A549 (cell line): Measurements from ENCODE around the gene SPAG9. TPM values are rescaled to one million over a fixed set of nuclear protein-coding genes. Genes with fewer than 3 reads are reported as not detected.

Source experiments
- ATAC-seq, 2 experiments: fragments of 200-7000 bp in 1 of 2; fragments of >200 bp in 1 of 2; cut with Nextera tagmentation in 1 of 2; cut with Tn5 transposase in 1 of 2; 3 replicates each; pipeline versions ENCODE4 v1.8.0 to v1.9.1; 2018 to 2020; ENCODE audit warnings: mild to moderate bottlenecking in 1 of 2, moderate library complexity in 1 of 2
- CTCF ChIA-PET: fragments of 300-600 bp; sonication (Branson Sonifier 250); formaldehyde crosslinking; extraction: SDS; loops from one replicate; lab custom pipeline; 2021; ENCODE audit warnings: antibody characterized with exemption, inconsistent platforms; lab: Yijun Ruan, JAX
- POLR2A ChIA-PET: fragments of 350-600 bp; formaldehyde crosslinking; extraction: SDS; loops from one replicate; lab custom pipeline; 2021; ENCODE audit warnings: antibody characterized with exemption, inconsistent platforms; lab: Yijun Ruan, JAX
- DNase-seq, 2 experiments: peaks; one replicate each; pipeline versions ENCODE4 v3.0.0 to v3.0.0-alpha.2; 2011 to 2016; ENCODE audit warnings: low read depth in 1 of 2, low spot score in 1 of 2
- FAIRE-seq: peaks from 2 replicates; lab custom pipeline; 2011; peaks lifted over from hg19 to GRCh38; lab: Jason Lieb, UNC
- H3K27ac ChIP-seq, 2 experiments: fragments of >200 bp; sonication (Bioruptor Twin); formaldehyde crosslinking; 3 replicates each; pipeline ENCODE4 v1.5.1; 2016 to 2017
- H3K4me1 ChIP-seq: fragments of >200 bp; sonication (Bioruptor Twin); formaldehyde crosslinking; 3 replicates; pipeline ENCODE4 v1.6.1; 2016
- H3K4me2 ChIP-seq: fragments of >200 bp; sonication (Bioruptor Twin); formaldehyde crosslinking; 3 replicates; pipeline ENCODE4 v1.6.1; 2016
- H3K4me3 ChIP-seq: fragments of >200 bp; sonication (Bioruptor Twin); formaldehyde crosslinking; 3 replicates; pipeline ENCODE4 v1.5.1; 2016
- H3K9me3 ChIP-seq: fragments of >200 bp; sonication (Bioruptor Twin); formaldehyde crosslinking; 3 replicates; pipeline ENCODE4 v1.6.1; 2016
- CBX2 ChIP-seq: fragments of 200-600 bp; sonication (generic); IDR thresholded peaks from 2 replicates; pipeline ENCODE4 v1.6.1; 2016; ENCODE audit warnings: low read depth, mild to moderate bottlenecking, borderline replicate concordance
- E2F6 ChIP-seq: IDR thresholded peaks from 2 replicates; pipeline ENCODE4 v1.6.1; 2012; ENCODE audit warnings: low read depth, borderline replicate concordance
- EHF ChIP-seq: fragments of 250-450 bp; sonication (Bioruptor Pico); IDR thresholded peaks from 2 replicates; pipeline ENCODE4 v1.5.0; 2020; ENCODE audit warnings: mild to moderate bottlenecking
- ELK1 ChIP-seq: fragments of 150-350 bp; IDR thresholded peaks from 2 replicates; pipeline ENCODE4 v1.6.1; 2014; ENCODE audit warnings: low read depth, mild to moderate bottlenecking, low read length
- ESRRA ChIP-seq: fragments of 150-350 bp; IDR thresholded peaks from 2 replicates; pipeline ENCODE4 v1.6.1; 2014; ENCODE audit warnings: mild to moderate bottlenecking, low read length, borderline replicate concordance
- FOSB ChIP-seq: fragments of 250-450 bp; sonication (Bioruptor Pico); IDR thresholded peaks from 2 replicates; pipeline ENCODE4 v1.5.0; 2020; ENCODE audit warnings: mild to moderate bottlenecking, moderate library complexity
- FOSL2 ChIP-seq, 2 experiments: fragments of 450-650 bp in 1 of 2; fragments of >200 bp in 1 of 2; sonication (Bioruptor Twin) in 1 of 2; formaldehyde crosslinking; IDR thresholded peaks; 2 replicates each; pipeline versions ENCODE4 v1.5.0 to v1.6.1; 2016 to 2020; ENCODE audit warnings: mild to moderate bottlenecking in 1 of 2, moderate library complexity in 1 of 2
- FOXS1 ChIP-seq: fragments of 250-450 bp; sonication (Bioruptor Pico); IDR thresholded peaks from 2 replicates; pipeline ENCODE4 v1.5.0; 2020; ENCODE audit warnings: mild to moderate bottlenecking, moderate library complexity
- HES2 ChIP-seq: fragments of >200 bp; sonication (Bioruptor Twin); formaldehyde crosslinking; IDR thresholded peaks from 2 replicates; pipeline ENCODE4 v1.6.1; 2016
- JUNB ChIP-seq: fragments of >200 bp; sonication (Bioruptor Twin); formaldehyde crosslinking; IDR thresholded peaks from 2 replicates; pipeline ENCODE4 v1.6.1; 2016
- KDM5A ChIP-seq: fragments of 200-600 bp; sonication (generic); IDR thresholded peaks from 2 replicates; pipeline ENCODE4 v1.6.1; 2016; ENCODE audit warnings: antibody characterized with exemption, mild to moderate bottlenecking
- MAFK ChIP-seq: fragments of 450-650 bp; IDR thresholded peaks from 2 replicates; pipeline ENCODE4 v1.6.1; 2014; ENCODE audit not compliant: partially characterized antibody
- NPAS2 ChIP-seq: fragments of 250-450 bp; sonication (Bioruptor Pico); IDR thresholded peaks from 2 replicates; pipeline ENCODE4 v1.8.0; 2022; ENCODE audit warnings: mild to moderate bottlenecking, moderate library complexity, borderline replicate concordance
- SREBF2 ChIP-seq: fragments of 450-650 bp; IDR thresholded peaks from 2 replicates; pipeline ENCODE4 v1.6.1; 2014; ENCODE audit warnings: mild to moderate bottlenecking, moderate library complexity
- WGBS: methylation state at CpG from one replicate; pipeline ENCODE4 v1.1.6; 2017; ENCODE audit errors: missing lambda C conversion rate; 5-methylcytosine and 5-hydroxymethylcytosine counted together
- polyA plus RNA-seq, 4 experiments: library from polyadenylated mRNA; depleted of rRNA in 3 of 4; stranded (reverse); fragments of >200 nt; fragmentation: RNase III in 1 of 4; extraction: RNeasy Plus Mini Kit Qiagen cat#74134 plus additional on column Dnase treatment in 1 of 4; gene quantifications; 2 replicates in 3 of 4; 3 replicates in 1 of 4; pipeline ENCODE4 v1.2.3, GENCODE V29; 2011 to 2017
- TF ChIP-seq, protein P1 (sequence below): fragments of 250-450 bp; sonication (Bioruptor Pico); IDR thresholded peaks from 2 replicates; pipeline ENCODE4 v1.5.0; 2021; ENCODE audit warnings: mild to moderate bottlenecking, moderate library complexity, borderline replicate concordance
- TF ChIP-seq, protein P2 (sequence below): fragments of 450-650 bp; IDR thresholded peaks from 2 replicates; pipeline ENCODE4 v1.6.1; 2014; ENCODE audit warnings: antibody characterized with exemption

The SPAG9 gene
- polyA plus RNA-seq, 2 of the 4 experiments (the other 2 are of a cell fraction) = 69.0 to 71.1 TPM

DNA sequence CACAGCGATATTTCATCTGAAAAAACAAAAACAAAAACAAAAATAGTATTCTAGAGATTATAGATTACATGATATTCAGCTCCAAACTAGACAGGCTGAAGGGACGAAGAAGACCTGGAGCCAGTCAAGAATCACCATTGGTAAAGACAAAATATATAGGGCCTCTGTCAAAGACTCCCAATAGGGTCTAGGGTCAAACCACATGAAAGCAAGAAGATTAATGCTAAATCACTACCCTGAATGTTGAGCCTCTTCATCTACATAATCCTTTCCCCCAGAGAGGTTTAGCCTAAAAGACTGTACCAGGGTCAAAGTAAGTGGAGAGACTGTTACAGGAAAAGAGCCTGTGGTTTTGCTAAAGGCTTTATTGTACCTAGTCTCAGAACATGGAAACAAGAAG, 21.9 kb upstream of the SPAG9 start:
- H3K4me3 ChIP-seq = no peak overlapping the region
- peaks cover 8% of the 10 kb centered on the region; the same call in 1 of the 3 replicates for H3K4me1 ChIP-seq
- TF ChIP-seq EHF (CRISPR knock-in tag) = no peak
- no peak for TF ChIP-seq E2F6
- TF ChIP-seq FOXS1 (CRISPR knock-in tag) = no peak
- TF ChIP-seq MAFK = no peak
- no peak for TF ChIP-seq HES2
- no peak for TF ChIP-seq ELK1
- no peak for TF ChIP-seq KDM5A
- TF ChIP-seq, all 56 proteins: peak for 0
- ATAC-seq (no peak), DNase-seq (no peak), FAIRE-seq (no peak)
- Histone ChIP-seq H3K4me2 (no peak overlapping the region), H3K9me3 (no peaks in the 10 kb centered on the region), H3K27ac (no peak overlapping the region)
- ChIA-PET CTCF (interaction anchor here (0.9 to 3.9 kb wide), 6 partner anchors 10 to 275 kb away, joined by 3 to 21 read pairs (median 3); partner anchors contain the start of gene NME1), POLR2A (interaction anchor here (0.6 to 2.4 kb wide), 2 partner anchors 22 to 262 kb away, joined by 5 to 9 read pairs; partner anchors contain the start of gene SPAG9)
- WGBS = 90% methylated on average over 2 of the region's 2 CpGs

DNA sequence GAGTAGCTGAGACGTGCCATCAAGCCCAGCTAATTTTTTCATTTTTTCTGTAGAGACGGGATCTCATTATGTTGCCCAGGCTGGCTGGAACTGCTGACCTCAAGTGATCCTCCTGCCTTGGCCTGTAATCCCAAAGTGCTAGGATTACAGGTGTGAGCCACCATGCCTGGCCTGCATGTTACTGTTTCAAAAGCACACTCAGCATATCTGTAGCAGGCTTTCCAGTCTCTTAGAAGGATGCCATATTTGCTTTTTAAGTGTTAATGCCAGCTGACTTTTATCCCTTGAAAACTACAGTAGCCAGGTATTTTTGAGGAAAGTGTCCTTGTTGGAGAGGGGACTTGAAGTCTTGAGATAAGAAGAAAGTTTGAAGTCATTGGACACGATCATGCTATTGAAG, 15.3 kb upstream of the SPAG9 start:
- ATAC-seq = no peak
- no peak for DNase-seq
- TF ChIP-seq, protein P1, sequence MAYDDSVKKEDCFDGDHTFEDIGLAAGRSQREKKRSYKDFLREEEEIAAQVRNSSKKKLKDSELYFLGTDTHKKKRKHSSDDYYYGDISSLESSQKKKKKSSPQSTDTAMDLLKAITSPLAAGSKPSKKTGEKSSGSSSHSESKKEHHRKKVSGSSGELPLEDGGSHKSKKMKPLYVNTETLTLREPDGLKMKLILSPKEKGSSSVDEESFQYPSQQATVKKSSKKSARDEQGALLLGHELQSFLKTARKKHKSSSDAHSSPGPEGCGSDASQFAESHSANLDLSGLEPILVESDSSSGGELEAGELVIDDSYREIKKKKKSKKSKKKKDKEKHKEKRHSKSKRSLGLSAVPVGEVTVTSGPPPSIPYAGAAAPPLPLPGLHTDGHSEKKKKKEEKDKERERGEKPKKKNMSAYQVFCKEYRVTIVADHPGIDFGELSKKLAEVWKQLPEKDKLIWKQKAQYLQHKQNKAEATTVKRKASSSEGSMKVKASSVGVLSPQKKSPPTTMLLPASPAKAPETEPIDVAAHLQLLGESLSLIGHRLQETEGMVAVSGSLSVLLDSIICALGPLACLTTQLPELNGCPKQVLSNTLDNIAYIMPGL (CRISPR knock-in tag) = no peak
- peak; percentile 38 for TF ChIP-seq MAFK
- H3K4me3 ChIP-seq = no peak overlapping the region
- H3K4me1 ChIP-seq = peaks cover 12% of the 10 kb centered on the region
- H3K9me3 ChIP-seq = no peaks in the 10 kb centered on the region
- no peak overlapping the region for H3K27ac ChIP-seq
- ChIA-PET CTCF (interaction anchor here (0.6 to 3.3 kb wide), 3 partner anchors 12 to 20 kb away, joined by 3 to 30 read pairs (median 3); partner anchors contain the start of gene NME1), POLR2A (no interaction called here)
- no peak overlapping the region for H3K4me2 ChIP-seq
- FAIRE-seq = no peak
- WGBS = 90% methylated on average over 3 of the region's 3 CpGs

DNA sequence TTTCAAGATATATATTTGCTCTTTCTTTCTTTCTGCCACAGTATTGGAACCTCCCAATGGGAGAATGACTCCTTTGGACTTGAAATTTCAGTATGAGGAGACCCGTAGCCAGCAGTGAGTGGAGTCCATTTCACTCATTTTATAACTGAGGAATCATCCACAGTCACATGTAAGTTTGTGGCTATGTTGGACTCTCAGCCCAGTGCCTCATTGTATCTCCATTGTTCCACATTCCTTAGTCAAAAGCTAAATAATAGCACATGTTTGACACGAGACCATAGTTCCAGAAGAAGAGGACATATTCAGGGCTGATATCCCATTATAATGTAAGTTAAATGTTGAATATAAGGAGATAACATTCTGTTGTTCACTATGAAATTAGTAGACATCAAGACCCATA, 12.7 kb upstream of the SPAG9 start:
- no peaks in the 10 kb centered on the region for H3K9me3 ChIP-seq
- TF ChIP-seq SREBF2 (no peak), FOSL2 (IDR thresholded peaks at IDR 0.05) (no peak), FOSL2 (CRISPR knock-in tag; IDR thresholded peaks at IDR 0.05) (0 out of 2 replicates have a peak, but pooled peaks have one; percentile 1), JUNB (no peak), CBX2 (no peak), FOSB (no peak)
- H3K27ac ChIP-seq = no peak overlapping the region
- ATAC-seq (peak in 1 of 2 experiments; percentile 34; a peak in 1 of 6 replicates), FAIRE-seq (no peak), DNase-seq (no peak)
- H3K4me2 ChIP-seq = peak overlapping the region; percentile 43
- H3K4me3 ChIP-seq = no peak overlapping the region
- H3K4me1 ChIP-seq = peaks cover 12% of the 10 kb centered on the region
- ChIA-PET POLR2A (no interaction called here), CTCF (interaction anchor here (1.0 to 2.0 kb wide), 6 partner anchors 10 to 177 kb away, joined by 3 to 12 read pairs (median 4); partner anchors contain the start of gene NME1)
- 79% methylated on average over 2 of the region's 2 CpGs for WGBS

- DNase-seq (peak in 1 of 2 experiments; percentile 48), FAIRE-seq (no peak), ATAC-seq (peak; percentile 54 to 74; a peak in 4 of 6 replicates)
- TF ChIP-seq ESRRA (no peak), FOSL2 (IDR thresholded peaks at IDR 0.05) (no peak), FOSL2 (CRISPR knock-in tag; IDR thresholded peaks at IDR 0.05) (peak; percentile 53; the same call in 1 of the 2 replicates), NPAS2 (no peak), JUNB (no peak)
- TF ChIP-seq, protein P2, sequence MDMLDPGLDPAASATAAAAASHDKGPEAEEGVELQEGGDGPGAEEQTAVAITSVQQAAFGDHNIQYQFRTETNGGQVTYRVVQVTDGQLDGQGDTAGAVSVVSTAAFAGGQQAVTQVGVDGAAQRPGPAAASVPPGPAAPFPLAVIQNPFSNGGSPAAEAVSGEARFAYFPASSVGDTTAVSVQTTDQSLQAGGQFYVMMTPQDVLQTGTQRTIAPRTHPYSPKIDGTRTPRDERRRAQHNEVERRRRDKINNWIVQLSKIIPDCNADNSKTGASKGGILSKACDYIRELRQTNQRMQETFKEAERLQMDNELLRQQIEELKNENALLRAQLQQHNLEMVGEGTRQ = no peak
- CTCF ChIA-PET = interaction anchor here (0.8 to 2.0 kb wide), 7 partner anchors 9 to 176 kb away, joined by 3 to 12 read pairs (median 3); partner anchors contain the start of gene NME1
- H3K4me2 ChIP-seq = peak overlapping the region; percentile 43
- no peak overlapping the region for H3K27ac ChIP-seq
- peaks cover 14% of the 10 kb centered on the region for H3K4me1 ChIP-seq
- POLR2A ChIA-PET = no interaction called here
- no peaks in the 10 kb centered on the region for H3K9me3 ChIP-seq
- H3K4me3 ChIP-seq = no peak overlapping the region
These were observed 12.3 kb upstream of the SPAG9 start for GRCh38 chr17:51132964-51133319.
